Fibroblast of villous mesenchyme (primary cell): ENCODE results near the gene CASP2. TPM values are rescaled to one million over a fixed set of nuclear protein-coding genes. Genes with fewer than 3 reads are reported as not detected.

Experiments
- DNase-seq: peaks from one replicate; pipeline ENCODE4 v3.0.0-alpha.2; 2010; ENCODE audit warnings: low read depth
- H3K4me3 ChIP-seq: 2 replicates; pipeline ENCODE4 v1.5.1; 2011; ENCODE audit warnings: low read depth, mild to moderate bottlenecking, low read length
- total RNA-seq: library from RNA; depleted of rRNA; stranded (reverse); fragments of >200 nt; gene quantifications from 2 replicates; pipeline ENCODE4 v1.2.3, GENCODE V29; 2012
- TF ChIP-seq, protein P1 (sequence below): IDR thresholded peaks from 2 replicates; pipeline ENCODE4 v1.5.1; 2012; ENCODE audit warnings: low read depth, mild to moderate bottlenecking, low read length; ENCODE audit not compliant: insufficient read depth

The CASP2 gene
- total RNA-seq, 1 donor: 16.0 TPM

GRCh38 chr7:143322760-143323633 is 34.8 kb downstream of the CASP2 start:
- TF ChIP-seq, protein P1, sequence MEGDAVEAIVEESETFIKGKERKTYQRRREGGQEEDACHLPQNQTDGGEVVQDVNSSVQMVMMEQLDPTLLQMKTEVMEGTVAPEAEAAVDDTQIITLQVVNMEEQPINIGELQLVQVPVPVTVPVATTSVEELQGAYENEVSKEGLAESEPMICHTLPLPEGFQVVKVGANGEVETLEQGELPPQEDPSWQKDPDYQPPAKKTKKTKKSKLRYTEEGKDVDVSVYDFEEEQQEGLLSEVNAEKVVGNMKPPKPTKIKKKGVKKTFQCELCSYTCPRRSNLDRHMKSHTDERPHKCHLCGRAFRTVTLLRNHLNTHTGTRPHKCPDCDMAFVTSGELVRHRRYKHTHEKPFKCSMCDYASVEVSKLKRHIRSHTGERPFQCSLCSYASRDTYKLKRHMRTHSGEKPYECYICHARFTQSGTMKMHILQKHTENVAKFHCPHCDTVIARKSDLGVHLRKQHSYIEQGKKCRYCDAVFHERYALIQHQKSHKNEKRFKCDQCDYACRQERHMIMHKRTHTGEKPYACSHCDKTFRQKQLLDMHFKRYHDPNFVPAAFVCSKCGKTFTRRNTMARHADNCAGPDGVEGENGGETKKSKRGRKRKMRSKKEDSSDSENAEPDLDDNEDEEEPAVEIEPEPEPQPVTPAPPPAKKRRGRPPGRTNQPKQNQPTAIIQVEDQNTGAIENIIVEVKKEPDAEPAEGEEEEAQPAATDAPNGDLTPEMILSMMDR: no peak
- H3K4me3 ChIP-seq: no peak overlapping the region
- DNase-seq: peak; percentile 52

DNA sequence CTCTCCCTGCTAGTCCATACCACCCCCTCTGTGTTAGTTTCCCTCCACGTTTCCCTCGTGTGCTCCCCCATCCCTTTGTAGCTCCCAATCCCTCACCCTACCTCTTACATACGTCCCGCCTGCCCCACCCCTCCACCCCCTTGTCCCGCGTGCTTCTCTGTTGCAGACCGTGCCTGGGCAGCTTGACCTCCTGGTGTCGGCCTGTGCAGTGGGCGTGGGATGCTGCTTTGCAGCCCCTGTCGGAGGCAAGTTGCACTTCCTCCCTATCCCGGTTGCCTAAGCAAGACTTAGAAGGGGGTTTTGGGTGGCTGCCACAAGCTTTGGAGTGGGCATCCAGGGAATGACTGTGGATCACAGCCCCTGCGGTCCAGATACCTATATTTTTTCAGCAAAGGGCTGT is 35.5 kb downstream of the CASP2 start:
- H3K4me3 ChIP-seq: no peak overlapping the region
- DNase-seq: no peak
- TF ChIP-seq, protein P1: no peak

- TF ChIP-seq, protein P1: no peak
- no peak overlapping the region for H3K4me3 ChIP-seq
- peak; percentile 71 for DNase-seq
Measured at GRCh38 chr7:143325240-143325639, 37.1 kb downstream of the CASP2 start.

DNA sequence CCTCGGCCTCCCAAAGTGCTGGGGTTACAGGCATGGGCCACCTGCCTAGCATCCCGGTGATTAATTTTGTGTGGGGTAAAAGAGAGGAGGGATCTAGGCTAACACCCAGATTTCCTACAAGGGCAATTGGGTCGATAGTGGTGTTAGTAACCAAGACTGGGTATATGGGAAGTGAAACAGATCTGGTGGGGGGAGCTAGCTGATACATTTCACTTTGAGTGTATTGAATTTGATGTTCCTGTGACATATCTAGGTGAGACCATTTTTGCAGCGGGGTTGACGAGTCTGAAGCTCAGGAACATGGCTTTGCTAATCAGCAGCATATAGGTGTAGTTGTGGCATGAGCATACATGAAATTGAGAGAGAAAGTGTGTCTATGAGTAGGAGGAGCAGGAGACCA is 39.8 kb downstream of the CASP2 start:
- H3K4me3 ChIP-seq: no peak overlapping the region
- no peak for DNase-seq
- TF ChIP-seq, protein P1: no peak

DNA sequence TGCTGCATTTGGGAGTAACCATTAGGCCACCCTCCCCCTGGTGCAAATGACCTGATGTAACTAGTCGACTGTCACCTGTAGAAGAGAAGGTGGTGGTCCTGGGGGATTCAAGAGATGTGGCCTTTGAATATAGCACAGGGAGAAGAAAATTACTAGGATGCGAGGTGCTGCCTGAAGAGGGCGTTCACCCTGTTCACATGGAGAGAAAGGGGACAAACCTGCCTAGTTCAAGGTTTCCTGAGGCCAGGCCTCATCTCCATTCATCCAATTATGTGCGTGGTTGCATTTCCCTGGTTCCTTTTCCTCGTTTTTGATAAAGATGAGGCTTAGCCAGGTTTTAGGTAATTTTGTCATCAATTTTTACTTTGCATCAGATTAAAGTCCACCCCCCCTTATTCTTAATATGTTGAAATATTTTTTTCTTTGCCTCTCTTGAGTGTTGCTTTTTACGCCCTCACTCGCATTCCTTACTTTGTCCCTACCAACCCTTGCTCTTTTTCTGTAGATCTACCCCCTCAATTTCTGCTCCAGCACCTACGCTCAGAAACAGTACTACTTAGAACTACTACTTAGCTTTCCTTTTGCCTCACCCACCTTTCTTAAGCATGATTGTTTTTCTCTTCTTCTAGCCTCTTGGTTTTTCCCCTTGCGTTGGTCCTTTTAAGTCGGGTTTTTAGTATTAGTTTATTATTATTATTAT is 41.5 kb downstream of the CASP2 start:
- DNase-seq: no peak
- TF ChIP-seq, protein P1: no peak
- no peak overlapping the region for H3K4me3 ChIP-seq

DNA sequence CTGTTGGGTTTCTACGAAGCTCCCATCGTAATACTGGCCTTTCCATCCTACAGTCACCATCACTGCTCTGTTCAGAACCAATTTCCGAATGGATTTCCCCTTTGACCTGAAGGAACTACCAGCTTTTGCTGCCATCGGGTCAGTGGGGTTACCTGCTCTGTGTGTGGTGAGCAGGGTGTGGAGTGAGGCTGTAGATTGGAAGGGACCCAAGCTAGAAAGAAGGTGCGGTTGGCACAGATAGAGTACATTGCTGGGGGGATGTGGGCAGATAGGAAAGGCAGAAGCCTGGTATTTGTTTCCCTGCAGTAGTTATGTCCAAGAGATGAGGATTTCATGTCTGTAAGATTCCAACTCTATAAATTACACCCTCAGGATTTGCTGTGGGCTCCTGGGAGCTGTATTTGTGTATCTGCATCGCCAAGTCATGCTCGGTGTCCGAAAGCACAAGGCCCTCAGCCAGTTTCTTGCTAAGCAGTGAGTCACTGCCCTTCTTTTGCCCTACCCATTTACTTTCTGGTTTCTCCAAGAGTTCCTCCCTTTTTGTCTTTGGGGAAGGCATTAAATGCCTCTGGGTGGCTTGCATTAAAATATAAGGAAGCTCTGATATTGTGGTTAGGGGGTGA is 43.1 kb downstream of the CASP2 start:
- no peak overlapping the region for H3K4me3 ChIP-seq
- peak; percentile 80 for DNase-seq
- TF ChIP-seq, protein P1: no peak
